ENCODE measurements around the gene ISL2.

ISL2 gene

DNA sequence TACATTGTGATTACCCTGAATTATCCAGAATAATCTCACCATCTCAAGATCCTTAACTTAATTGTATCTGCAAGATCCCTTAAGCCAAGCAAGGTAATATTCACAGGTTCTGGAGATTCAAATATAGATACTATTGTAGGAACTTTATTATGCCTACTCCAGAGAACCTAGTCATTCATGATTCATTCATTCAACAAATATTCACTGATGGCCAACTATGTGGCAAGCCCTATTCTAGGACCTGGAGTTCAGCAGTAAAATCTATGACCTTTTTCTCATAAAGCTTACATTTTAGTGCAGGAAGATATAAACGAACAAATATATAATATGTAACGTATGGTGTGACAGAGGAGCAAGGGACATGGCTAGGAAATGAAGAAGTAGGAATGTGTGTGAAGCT lies 49.6 kb downstream of the ISL2 start:
- no peak overlapping the region for H3K27ac ChIP-seq (ENCODE audit: low read depth, low read length, poor library complexity, severe bottlenecking)
- H3K9me2 ChIP-seq (ENCODE audit: low read depth, low read length): no peaks in the 10 kb centered on the region
- no peaks in the 10 kb centered on the region for H4K20me1 ChIP-seq (ENCODE audit: insufficient read depth, low read length)
- H3K27me3 ChIP-seq (ENCODE audit: insufficient read depth, low read length): no peaks in the 10 kb centered on the region
- H3K4me1 ChIP-seq (ENCODE audit: insufficient read depth, low read length, severe bottlenecking): no peaks in the 10 kb centered on the region
- TF ChIP-seq, protein P1, sequence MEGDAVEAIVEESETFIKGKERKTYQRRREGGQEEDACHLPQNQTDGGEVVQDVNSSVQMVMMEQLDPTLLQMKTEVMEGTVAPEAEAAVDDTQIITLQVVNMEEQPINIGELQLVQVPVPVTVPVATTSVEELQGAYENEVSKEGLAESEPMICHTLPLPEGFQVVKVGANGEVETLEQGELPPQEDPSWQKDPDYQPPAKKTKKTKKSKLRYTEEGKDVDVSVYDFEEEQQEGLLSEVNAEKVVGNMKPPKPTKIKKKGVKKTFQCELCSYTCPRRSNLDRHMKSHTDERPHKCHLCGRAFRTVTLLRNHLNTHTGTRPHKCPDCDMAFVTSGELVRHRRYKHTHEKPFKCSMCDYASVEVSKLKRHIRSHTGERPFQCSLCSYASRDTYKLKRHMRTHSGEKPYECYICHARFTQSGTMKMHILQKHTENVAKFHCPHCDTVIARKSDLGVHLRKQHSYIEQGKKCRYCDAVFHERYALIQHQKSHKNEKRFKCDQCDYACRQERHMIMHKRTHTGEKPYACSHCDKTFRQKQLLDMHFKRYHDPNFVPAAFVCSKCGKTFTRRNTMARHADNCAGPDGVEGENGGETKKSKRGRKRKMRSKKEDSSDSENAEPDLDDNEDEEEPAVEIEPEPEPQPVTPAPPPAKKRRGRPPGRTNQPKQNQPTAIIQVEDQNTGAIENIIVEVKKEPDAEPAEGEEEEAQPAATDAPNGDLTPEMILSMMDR (IDR thresholded peaks at IDR 0.05; ENCODE audit: low read length): no peak
- no peak for TF ChIP-seq EZH2 (IDR thresholded peaks at IDR 0.05; ENCODE audit: borderline replicate concordance, low read length)
- H3K9me3 ChIP-seq (ENCODE audit: low read length): no peaks in the 10 kb centered on the region
- H3K79me2 ChIP-seq (ENCODE audit: insufficient read depth, low read length): no peaks in the 10 kb centered on the region
- H3F3A ChIP-seq (ENCODE audit: insufficient read depth, low read length): no peaks in the 10 kb centered on the region
- H3K4me3 ChIP-seq (ENCODE audit: low read depth, low read length, poor library complexity, severe bottlenecking): no peak overlapping the region
- H3K9ac ChIP-seq (ENCODE audit: low read length): no peak overlapping the region
- H2AFZ ChIP-seq (ENCODE audit: low read length): no peak overlapping the region
- no peaks in the 10 kb centered on the region for H3K36me3 ChIP-seq (ENCODE audit: insufficient read depth, low read length)
- no peak overlapping the region for H3K4me2 ChIP-seq (ENCODE audit: low read length)

GRCh38 chr15:76386926-76387325 lies 50.4 kb downstream of the ISL2 start:
- Histone ChIP-seq H3K27ac (ENCODE audit: low read depth, low read length, poor library complexity, severe bottlenecking) (no peak overlapping the region), H3K27me3 (ENCODE audit: insufficient read depth, low read length) (no peaks in the 10 kb centered on the region), H2AFZ (ENCODE audit: low read length) (no peak overlapping the region), H3K4me3 (ENCODE audit: low read depth, low read length, poor library complexity, severe bottlenecking) (no peak overlapping the region), H3K9ac (ENCODE audit: low read length) (no peak overlapping the region), H3K9me2 (ENCODE audit: low read depth, low read length) (no peaks in the 10 kb centered on the region), H4K20me1 (ENCODE audit: insufficient read depth, low read length) (no peaks in the 10 kb centered on the region), H3K9me3 (ENCODE audit: low read length) (no peaks in the 10 kb centered on the region), H3F3A (ENCODE audit: insufficient read depth, low read length) (no peaks in the 10 kb centered on the region), H3K36me3 (ENCODE audit: insufficient read depth, low read length) (no peaks in the 10 kb centered on the region), H3K4me1 (ENCODE audit: insufficient read depth, low read length, severe bottlenecking) (no peaks in the 10 kb centered on the region), H3K79me2 (ENCODE audit: insufficient read depth, low read length) (no peaks in the 10 kb centered on the region), H3K4me2 (ENCODE audit: low read length) (no peak overlapping the region)
- TF ChIP-seq EZH2 (IDR thresholded peaks at IDR 0.05; ENCODE audit: borderline replicate concordance, low read length): no peak
- TF ChIP-seq, protein P1 (IDR thresholded peaks at IDR 0.05; ENCODE audit: low read length): no peak

GRCh38 chr15:76390571-76390970 lies 54.0 kb downstream of the ISL2 start:
- H2AFZ ChIP-seq (ENCODE audit: low read length): no peak overlapping the region
- no peak overlapping the region for H3K27ac ChIP-seq (ENCODE audit: low read depth, low read length, poor library complexity, severe bottlenecking)
- no peaks in the 10 kb centered on the region for H3F3A ChIP-seq (ENCODE audit: insufficient read depth, low read length)
- H4K20me1 ChIP-seq (ENCODE audit: insufficient read depth, low read length): no peaks in the 10 kb centered on the region
- no peaks in the 10 kb centered on the region for H3K27me3 ChIP-seq (ENCODE audit: insufficient read depth, low read length)
- no peak for TF ChIP-seq EZH2 (IDR thresholded peaks at IDR 0.05; ENCODE audit: borderline replicate concordance, low read length)
- TF ChIP-seq, protein P1 (IDR thresholded peaks at IDR 0.05; ENCODE audit: low read length): no peak
- H3K4me3 ChIP-seq (ENCODE audit: low read depth, low read length, poor library complexity, severe bottlenecking): no peak overlapping the region
- no peaks in the 10 kb centered on the region for H3K4me1 ChIP-seq (ENCODE audit: insufficient read depth, low read length, severe bottlenecking)
- H3K4me2 ChIP-seq (ENCODE audit: low read length): no peak overlapping the region
- H3K9ac ChIP-seq (ENCODE audit: low read length): no peak overlapping the region
- H3K36me3 ChIP-seq (ENCODE audit: insufficient read depth, low read length): no peaks in the 10 kb centered on the region
- H3K79me2 ChIP-seq (ENCODE audit: insufficient read depth, low read length): no peaks in the 10 kb centered on the region
- no peaks in the 10 kb centered on the region for H3K9me2 ChIP-seq (ENCODE audit: low read depth, low read length)
- H3K9me3 ChIP-seq (ENCODE audit: low read length): no peaks in the 10 kb centered on the region
